Lower leg skin (tissue), 3 donors: Measurements from ENCODE around the gene ZNF425.

Experiments used
- CTCF ChIP-seq, 3 donors: fragments of 450-650 bp; IDR thresholded peaks; one replicate each; pipeline ENCODE4 v1.5.1; 2016; ENCODE audit warnings: antibody characterized with exemption in 3 of 3, mild to moderate bottlenecking in 3 of 3, moderate library complexity in 2 of 3
- POLR2A ChIP-seq, 2 donors: fragments of 450-650 bp; IDR thresholded peaks; one replicate each; pipeline ENCODE4 v1.6.1; 2016 to 2017; ENCODE audit warnings: antibody characterized with exemption in 2 of 2, mild to moderate bottlenecking in 1 of 2, moderate library complexity in 1 of 2

- TF ChIP-seq POLR2A (IDR thresholded peaks at IDR 0.05) (no peak), CTCF (IDR thresholded peaks at IDR 0.05) (no peak)
Measured at GRCh38 chr7:149081914-149082313, 44.2 kb downstream of the ZNF425 start.
